Bone marrow (tissue), 2 donors: ENCODE data around the gene RFNG.

Experiments used
- DNase-seq, 2 donors: peaks; one replicate each; lab custom pipeline; 2025; lab: John Stamatoyannopoulos, UW

RFNG gene

GRCh38 chr17:82058230-82058854, 6.7 kb upstream of the RFNG start:
- DNase-seq, result no peak

- no peak for DNase-seq
Measured at GRCh38 chr17:82056729-82057621, 5.4 kb upstream of the RFNG start.

DNA sequence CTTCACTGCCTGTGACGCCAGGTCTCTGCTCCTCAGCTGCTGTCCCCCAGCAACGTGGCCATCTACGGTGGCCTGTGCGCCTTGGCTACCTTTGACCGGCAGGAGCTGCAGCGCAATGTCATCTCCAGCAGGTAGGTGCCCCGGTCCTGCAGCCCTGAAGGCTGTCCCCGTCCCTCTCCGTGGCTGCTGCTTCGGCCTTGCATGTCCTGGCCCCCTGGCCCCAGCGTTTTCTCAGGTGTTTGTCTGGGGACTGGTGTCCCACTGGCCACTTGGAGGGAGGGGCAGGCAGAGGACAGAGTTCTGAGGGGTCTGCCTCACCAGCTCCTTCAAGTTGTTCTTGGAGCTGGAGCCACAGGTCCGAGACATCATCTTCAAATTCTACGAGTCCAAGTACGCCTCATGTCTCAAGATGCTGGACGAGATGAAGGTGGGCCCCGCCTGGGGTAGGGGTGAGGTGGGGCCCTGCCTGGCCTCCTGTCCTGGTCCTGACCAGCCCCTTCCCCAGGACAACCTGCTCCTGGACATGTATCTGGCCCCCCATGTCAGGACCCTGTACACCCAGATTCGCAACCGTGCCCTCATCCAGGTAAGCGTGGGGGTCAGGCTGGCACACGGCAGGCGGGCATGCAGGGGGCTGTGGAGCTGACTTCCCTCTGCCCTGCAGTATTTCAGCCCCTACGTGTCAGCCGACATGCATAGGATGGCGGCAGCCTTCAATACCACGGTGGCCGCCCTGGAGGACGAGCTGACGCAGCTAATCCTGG, 4.5 kb upstream of the RFNG start:
- no peak for DNase-seq

GRCh38 chr17:82055023-82055964, 3.7 kb upstream of the RFNG start:
- no peak for DNase-seq

- DNase-seq, result no peak
Measured at GRCh38 chr17:82054351-82055022, 2.9 kb upstream of the RFNG start.

DNA sequence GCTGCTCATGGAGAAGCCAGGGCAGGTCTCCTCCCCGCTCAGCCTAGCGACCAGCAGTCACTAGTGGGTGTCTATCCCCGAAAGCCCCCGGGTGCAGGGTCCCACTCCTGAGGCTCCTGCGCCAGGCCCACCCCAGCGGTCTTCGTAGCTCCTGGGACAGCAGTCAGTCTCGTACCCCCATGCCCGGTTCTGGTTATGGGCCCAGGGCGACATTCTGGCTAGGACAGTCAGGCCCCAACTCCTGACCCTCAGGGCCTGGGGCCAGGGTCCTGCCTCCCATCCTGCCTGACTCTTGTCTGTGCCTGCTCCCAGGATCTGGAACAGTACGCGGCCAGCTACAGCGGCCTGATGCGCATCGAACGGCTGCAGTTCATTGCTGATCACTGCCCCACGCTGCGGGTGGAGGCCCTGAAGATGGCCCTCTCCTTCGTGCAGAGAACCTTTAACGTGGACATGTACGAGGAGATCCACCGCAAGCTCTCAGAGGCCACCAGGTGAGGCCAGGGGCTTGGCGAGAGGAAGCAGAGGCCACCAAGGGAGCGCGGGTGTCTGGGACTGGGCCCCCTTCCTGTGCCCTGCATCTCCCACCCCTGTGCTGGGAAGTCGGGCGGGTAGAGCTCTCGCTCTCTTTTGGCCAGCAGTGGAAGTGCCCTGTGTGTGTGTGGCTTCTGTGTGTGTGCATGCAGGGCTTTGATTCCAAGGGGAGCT, 2.1 kb upstream of the RFNG start:
- no peak for DNase-seq

- no peak for DNase-seq
Measured at GRCh38 chr17:82053130-82053529, 1.5 kb upstream of the RFNG start.

- DNase-seq, result no peak
Measured at GRCh38 chr17:82052638-82053059, 1.0 kb upstream of the RFNG start.

GRCh38 chr17:82050761-82051641, 610 bp downstream of the RFNG start:
- no peak for DNase-seq

- no peak for DNase-seq
Measured at GRCh38 chr17:82050152-82050760, 1.4 kb downstream of the RFNG start.

- DNase-seq, result no peak
Measured at GRCh38 chr17:82049521-82049971, 2.1 kb downstream of the RFNG start.

GRCh38 chr17:82049106-82049505, 2.5 kb downstream of the RFNG start:
- no peak for DNase-seq

DNA sequence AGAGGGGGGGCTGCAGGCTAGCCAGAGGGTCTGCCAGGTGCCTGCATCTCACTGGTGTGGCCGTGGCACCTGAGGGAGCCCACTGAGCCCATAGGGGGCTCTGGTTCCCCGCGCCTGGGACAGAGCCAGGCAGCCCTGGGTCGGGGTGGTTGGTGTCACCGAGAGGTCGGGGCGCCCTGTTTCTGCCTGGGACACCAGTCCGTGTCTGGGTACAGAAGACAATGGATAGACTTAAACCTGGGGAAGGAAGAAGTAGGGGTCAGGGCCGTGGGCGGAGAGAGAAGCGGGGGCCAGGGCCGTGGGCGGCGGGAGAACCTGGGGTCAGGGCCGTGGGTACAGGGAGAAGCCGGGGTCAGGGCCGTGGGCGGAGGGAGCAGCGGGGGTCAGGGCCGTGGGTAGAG, 3.0 kb downstream of the RFNG start:
- DNase-seq, result no peak

- DNase-seq, result no peak
Measured at GRCh38 chr17:82047914-82048570, 3.6 kb downstream of the RFNG start.

- no peak for DNase-seq
Measured at GRCh38 chr17:82047379-82047778, 4.2 kb downstream of the RFNG start.

DNA sequence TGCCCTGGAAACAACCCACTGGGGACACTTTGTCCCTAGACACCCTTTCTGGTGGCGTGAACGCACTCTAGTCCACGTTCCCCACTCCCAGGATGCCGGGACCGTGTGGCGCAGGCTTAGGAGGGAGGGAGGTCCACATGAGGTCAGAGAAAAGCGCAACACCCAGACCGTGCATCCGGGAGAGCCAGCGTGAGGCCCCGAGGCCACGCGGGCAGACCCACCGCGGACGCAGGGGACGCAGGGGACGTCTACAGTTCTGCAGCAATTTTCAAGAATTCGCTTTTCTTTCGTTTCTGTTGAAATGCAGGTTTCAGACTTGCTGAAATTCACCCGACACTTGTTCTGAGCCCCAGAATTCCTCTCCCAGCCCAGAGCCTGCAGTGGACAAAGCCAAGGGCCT, 4.7 kb downstream of the RFNG start:
- no peak for DNase-seq

GRCh38 chr17:82045936-82046484, 5.6 kb downstream of the RFNG start:
- no peak for DNase-seq

GRCh38 chr17:82043507-82043906, 8.1 kb downstream of the RFNG start:
- DNase-seq, result no peak
